GM23338 (cell line): ENCODE data around the gene CABLES2. TPM values are rescaled to one million over a fixed set of nuclear protein-coding genes. Genes with fewer than 3 reads are reported as not detected.

Experiments
- ATAC-seq: fragments of 200-7000 bp; cut with Tn5 transposase; 3 replicates; pipeline ENCODE4 v1.9.1; 2020
- DNase-seq: peaks from one replicate; pipeline ENCODE4 v3.0.0-alpha.2; 2015; ENCODE audit warnings: low spot score
- H2AFZ ChIP-seq: fragments of 200-600 bp; sonication (generic); 2 replicates; pipeline ENCODE4 v1.8.0; 2016; ENCODE audit warnings: antibody characterized with exemption, mild to moderate bottlenecking, moderate library complexity
- H3F3A ChIP-seq: fragments of 200-600 bp; sonication (generic); replicated peaks from 2 replicates; pipeline ENCODE4 v1.8.0; 2017; ENCODE audit warnings: antibody characterized with exemption, mixed run types, low read depth
- H3K27ac ChIP-seq: fragments of 200-600 bp; sonication (generic); 2 replicates; pipeline ENCODE4 v1.6.1; 2016; ENCODE audit warnings: low read depth
- H3K27me3 ChIP-seq: fragments of 200-600 bp; sonication (generic); 2 replicates; pipeline ENCODE4 v1.8.0; 2016; ENCODE audit warnings: mild to moderate bottlenecking, mixed run types, moderate library complexity; ENCODE audit not compliant: insufficient read depth
- H3K36me3 ChIP-seq: fragments of 200-600 bp; sonication (generic); 2 replicates; pipeline ENCODE4 v1.8.0; 2016; ENCODE audit warnings: mild to moderate bottlenecking; ENCODE audit not compliant: insufficient read depth
- H3K4me1 ChIP-seq: fragments of 200-600 bp; sonication (generic); 2 replicates; pipeline ENCODE4 v1.8.0; 2016; ENCODE audit warnings: mild to moderate bottlenecking, moderate library complexity; ENCODE audit not compliant: insufficient read depth
- H3K4me2 ChIP-seq: fragments of 200-600 bp; sonication (generic); 2 replicates; pipeline ENCODE4 v1.7.1; 2017; ENCODE audit warnings: mixed run types
- H3K4me3 ChIP-seq: fragments of 200-600 bp; sonication (generic); 2 replicates; pipeline ENCODE4 v1.6.1; 2016; ENCODE audit warnings: mixed run types
- H3K79me2 ChIP-seq: fragments of 200-600 bp; sonication (generic); replicated peaks from 2 replicates; pipeline ENCODE4 v1.8.0; 2017; ENCODE audit warnings: mild to moderate bottlenecking; ENCODE audit not compliant: insufficient read depth
- H3K9me2 ChIP-seq: fragments of 200-600 bp; sonication (generic); 2 replicates; pipeline ENCODE4 v1.8.0; 2017; ENCODE audit not compliant: insufficient read depth
- H4K20me1 ChIP-seq: fragments of 200-600 bp; sonication (generic); replicated peaks from 2 replicates; pipeline ENCODE4 v1.8.0; 2017; ENCODE audit warnings: mild to moderate bottlenecking; ENCODE audit not compliant: insufficient read depth
- H3K27ac Mint-ChIP-seq: 2 replicates; pipeline ENCODE4 v1.8.0; 2020; ENCODE audit warnings: inconsistent platforms, mild to moderate bottlenecking, moderate library complexity, mixed read lengths
- H3K27me3 Mint-ChIP-seq: 3 replicates; pipeline ENCODE4 v1.8.0; 2022; ENCODE audit warnings: low read depth, mild to moderate bottlenecking, moderate library complexity, mixed read lengths, inconsistent platforms; ENCODE audit not compliant: insufficient read depth, poor library complexity
- H3K36me3 Mint-ChIP-seq: 3 replicates; pipeline ENCODE4 v1.8.0; 2021; ENCODE audit warnings: low read depth, mild to moderate bottlenecking, inconsistent platforms, moderate library complexity, mixed read lengths
- H3K4me1 Mint-ChIP-seq: 3 replicates; pipeline ENCODE4 v1.8.0; 2020; ENCODE audit warnings: mild to moderate bottlenecking, inconsistent platforms, mixed read lengths
- H3K4me3 Mint-ChIP-seq: 3 replicates; pipeline ENCODE4 v1.8.0; 2021; ENCODE audit warnings: moderate library complexity, mild to moderate bottlenecking, inconsistent platforms, mixed read lengths
- H3K9me3 Mint-ChIP-seq: 3 replicates; pipeline ENCODE4 v1.8.0; 2020; ENCODE audit warnings: moderate library complexity, mild to moderate bottlenecking, inconsistent platforms, mixed read lengths
- EZH2 ChIP-seq: fragments of 200-600 bp; sonication (generic); IDR thresholded peaks from one replicate; pipeline ENCODE4 v1.8.0; 2017; ENCODE audit warnings: antibody characterized with exemption, mild to moderate bottlenecking, low read depth; ENCODE audit not compliant: unreplicated experiment
- NANOG ChIP-seq: IDR thresholded peaks from 2 replicates; pipeline ENCODE4 v1.6.1; 2016; ENCODE audit warnings: antibody characterized with exemption, borderline replicate concordance
- POLR2AphosphoS5 ChIP-seq: IDR thresholded peaks from 2 replicates; pipeline ENCODE4 v1.6.1; 2016; ENCODE audit warnings: antibody characterized with exemption, low read depth
- REST ChIP-seq: IDR thresholded peaks from one replicate; pipeline ENCODE4 v1.6.1; 2018; ENCODE audit warnings: antibody characterized with exemption; ENCODE audit not compliant: unreplicated experiment
- polyA plus RNA-seq: library from polyadenylated mRNA; unstranded; fragments of >200 nt; fragmentation: Nextera tagmentation; extraction: Ambion mirVana; gene quantifications from 2 replicates; pipeline ENCODE4 v1.2.1, GENCODE V29; 2016
- total RNA-seq: library from RNA; depleted of rRNA; stranded (reverse); fragments of >200 nt; shearing (Covaris generic); gene quantifications from 2 replicates; pipeline ENCODE4 v1.2.3, GENCODE V29; 2014

CABLES2 gene
- total and polyA plus RNA-seq, 2 experiments from 2014 or later: 4.3 to 12.7 TPM

GRCh38 chr20:62408640-62409039 lies 1.6 kb upstream of the CABLES2 start:
- DNase-seq (no peak), ATAC-seq (no peak)
- Histone ChIP-seq H3K4me3 (no peak overlapping the region), H3K27ac (no peak overlapping the region), H3F3A (no peaks in the 10 kb centered on the region), H3K27me3 (no peaks in the 10 kb centered on the region), H3K36me3 (no peaks in the 10 kb centered on the region), H2AFZ (no peak overlapping the region), H4K20me1 (no peaks in the 10 kb centered on the region; the same call in 1 of the 2 replicates), H3K4me2 (no peak overlapping the region), H3K9me2 (no peaks in the 10 kb centered on the region), H3K4me1 (no peaks in the 10 kb centered on the region; the same call in 1 of the 2 replicates), H3K79me2 (no peaks in the 10 kb centered on the region)
- no peak for TF ChIP-seq POLR2AphosphoS5
- no peak for TF ChIP-seq EZH2
- Mint-ChIP-seq H3K27ac (no peak overlapping the region), H3K27me3 (peaks cover 11% of the 10 kb centered on the region), H3K9me3 (no peaks in the 10 kb centered on the region), H3K4me3 (no peak overlapping the region), H3K36me3 (no peaks in the 10 kb centered on the region), H3K4me1 (peaks cover 9% of the 10 kb centered on the region)

DNA sequence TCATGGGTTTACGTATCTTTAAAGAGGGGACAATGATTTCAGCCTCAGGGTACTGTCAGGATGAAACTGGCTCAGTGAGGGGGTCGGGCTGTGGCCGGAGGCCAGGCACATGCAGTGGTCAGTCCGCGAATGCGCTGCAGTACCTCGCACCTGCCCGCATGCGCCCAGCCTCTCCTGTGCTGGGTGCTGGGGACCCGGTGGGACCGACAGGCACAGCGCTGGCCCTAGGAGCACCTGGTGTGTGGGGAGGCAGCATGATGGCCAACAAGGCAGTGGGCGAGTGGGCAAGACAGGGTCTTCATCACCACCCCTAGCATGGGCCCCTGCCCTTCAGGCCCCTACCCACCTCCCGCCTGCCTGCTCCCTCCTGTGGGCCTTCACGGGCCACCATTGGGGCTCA lies 970 bp upstream of the CABLES2 start:
- no peak overlapping the region for H3K4me2 ChIP-seq
- peak overlapping the region; percentile 71 for H3K4me3 Mint-ChIP-seq

More for the DNA sequence above, 970 bp upstream of the CABLES2 start:
- Histone ChIP-seq H3K4me1 (no peaks in the 10 kb centered on the region; the same call in 1 of the 2 replicates), H4K20me1 (no peaks in the 10 kb centered on the region; the same call in 1 of the 2 replicates), H3K27ac (no peak overlapping the region), H2AFZ (no peak overlapping the region), H3F3A (no peaks in the 10 kb centered on the region), H3K9me2 (no peaks in the 10 kb centered on the region), H3K36me3 (no peaks in the 10 kb centered on the region), H3K27me3 (no peaks in the 10 kb centered on the region), H3K4me3 (no peak overlapping the region; the same call in 1 of the 2 replicates), H3K79me2 (no peaks in the 10 kb centered on the region)
- ATAC-seq (no peak), DNase-seq (no peak)
- Mint-ChIP-seq H3K27me3 (peaks cover 11% of the 10 kb centered on the region), H3K27ac (no peak overlapping the region), H3K36me3 (no peaks in the 10 kb centered on the region), H3K4me1 (peaks cover 9% of the 10 kb centered on the region), H3K9me3 (no peaks in the 10 kb centered on the region)
- TF ChIP-seq NANOG (no peak), REST (no peak)
